Cardiac muscle cell (in vitro differentiated cells and primary cell): ENCODE results near the gene BAIAP2. TPM values are rescaled to one million over a fixed set of nuclear protein-coding genes. Genes with fewer than 3 reads are reported as not detected.

Source experiments
- DNase-seq, 2 donors: peaks; one replicate each; pipeline versions ENCODE4 v3.0.0 to v3.0.0-alpha.2; 2010 to 2017; ENCODE audit warnings: low read depth in 1 of 2, low spot score in 1 of 2
- H3K27ac ChIP-seq: fragments of 200-600 bp; sonication (generic); 2 replicates; pipeline ENCODE4 v1.5.1; 2016
- H3K27me3 ChIP-seq: fragments of 200-600 bp; sonication (generic); 2 replicates; pipeline ENCODE4 v1.6.0; 2016; ENCODE audit warnings: control low read depth
- H3K36me3 ChIP-seq: fragments of 200-600 bp; sonication (generic); 2 replicates; pipeline ENCODE4 v1.5.1; 2016; ENCODE audit warnings: control low read depth
- H3K4me1 ChIP-seq: fragments of 200-600 bp; sonication (generic); 2 replicates; pipeline ENCODE4 v1.8.1; 2017; ENCODE audit warnings: low read depth, mild to moderate bottlenecking, mixed run types
- H3K4me3 ChIP-seq: fragments of 200-600 bp; sonication (generic); 2 replicates; pipeline ENCODE4 v1.5.1; 2016; ENCODE audit warnings: mild to moderate bottlenecking
- H3K9me3 ChIP-seq: fragments of 200-600 bp; sonication (generic); 2 replicates; pipeline ENCODE4 v1.5.1; 2017; ENCODE audit warnings: low read depth, mild to moderate bottlenecking, control low read depth
- polyA plus RNA-seq: library from polyadenylated mRNA; unstranded; fragments of >200 nt; fragmentation: Nextera tagmentation; extraction: Ambion mirVana; gene quantifications from 2 replicates; pipeline ENCODE4 v1.2.1, GENCODE V29; 2016
- total RNA-seq: library from RNA; depleted of rRNA; stranded (reverse); fragments of >200 nt; gene quantifications from 2 replicates; pipeline ENCODE4 v1.2.3, GENCODE V29; 2016
- TF ChIP-seq, protein P1 (sequence below): IDR thresholded peaks from 2 replicates; pipeline ENCODE4 v1.5.1; 2012; ENCODE audit warnings: low read depth, mild to moderate bottlenecking, low read length

Gene BAIAP2
- total and polyA plus RNA-seq, 2 experiments from 2014 or later, result 22.5 to 24.9 TPM

DNA sequence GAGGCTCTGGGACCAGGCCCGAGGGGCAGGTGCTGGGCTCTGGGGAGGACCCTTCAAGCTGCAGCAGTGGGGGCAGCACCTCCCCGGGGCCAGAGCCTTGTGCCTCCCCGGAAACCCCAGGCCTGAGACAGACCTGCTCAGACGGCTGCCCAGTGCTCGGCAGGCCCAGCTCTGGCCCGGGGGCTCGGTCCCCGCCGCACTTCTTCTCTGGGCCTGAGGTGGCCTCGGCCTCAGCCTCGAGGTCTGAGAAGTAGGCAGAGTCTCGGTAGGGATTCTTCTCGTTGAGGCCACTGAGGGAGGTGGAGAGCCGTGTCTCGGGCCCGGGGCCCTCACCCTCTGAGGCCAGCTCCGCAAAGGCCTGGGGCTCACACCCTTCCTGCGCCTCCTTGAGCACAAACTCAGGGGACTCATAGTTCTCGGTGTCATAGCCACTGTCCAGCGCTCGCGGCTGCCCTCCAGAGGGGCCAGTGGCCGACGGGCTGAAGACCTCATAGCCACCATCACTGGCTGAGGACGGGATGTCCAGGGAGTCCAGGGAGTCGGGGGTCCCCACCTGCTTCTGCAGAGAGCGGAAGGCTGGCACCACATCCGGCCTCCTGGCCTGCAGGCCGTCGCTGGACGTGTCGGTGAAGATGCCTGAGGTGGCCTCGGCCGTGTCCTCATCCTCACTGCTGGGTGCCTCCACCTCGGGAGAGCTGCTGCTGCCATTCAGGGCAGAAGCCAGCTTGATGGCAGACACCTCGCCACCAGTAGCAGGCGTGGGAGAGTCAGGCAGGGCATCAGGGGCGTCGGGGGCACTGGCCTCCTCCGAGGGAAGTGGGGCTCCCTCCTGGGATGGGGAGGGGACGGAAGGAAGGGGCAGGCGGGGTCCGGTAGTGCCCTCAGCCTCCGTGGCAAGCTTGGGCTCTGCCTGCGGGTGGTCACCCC, 86.0 kb downstream of the BAIAP2 start:
- no peaks in the 10 kb centered on the region for H3K4me1 ChIP-seq

DNA sequence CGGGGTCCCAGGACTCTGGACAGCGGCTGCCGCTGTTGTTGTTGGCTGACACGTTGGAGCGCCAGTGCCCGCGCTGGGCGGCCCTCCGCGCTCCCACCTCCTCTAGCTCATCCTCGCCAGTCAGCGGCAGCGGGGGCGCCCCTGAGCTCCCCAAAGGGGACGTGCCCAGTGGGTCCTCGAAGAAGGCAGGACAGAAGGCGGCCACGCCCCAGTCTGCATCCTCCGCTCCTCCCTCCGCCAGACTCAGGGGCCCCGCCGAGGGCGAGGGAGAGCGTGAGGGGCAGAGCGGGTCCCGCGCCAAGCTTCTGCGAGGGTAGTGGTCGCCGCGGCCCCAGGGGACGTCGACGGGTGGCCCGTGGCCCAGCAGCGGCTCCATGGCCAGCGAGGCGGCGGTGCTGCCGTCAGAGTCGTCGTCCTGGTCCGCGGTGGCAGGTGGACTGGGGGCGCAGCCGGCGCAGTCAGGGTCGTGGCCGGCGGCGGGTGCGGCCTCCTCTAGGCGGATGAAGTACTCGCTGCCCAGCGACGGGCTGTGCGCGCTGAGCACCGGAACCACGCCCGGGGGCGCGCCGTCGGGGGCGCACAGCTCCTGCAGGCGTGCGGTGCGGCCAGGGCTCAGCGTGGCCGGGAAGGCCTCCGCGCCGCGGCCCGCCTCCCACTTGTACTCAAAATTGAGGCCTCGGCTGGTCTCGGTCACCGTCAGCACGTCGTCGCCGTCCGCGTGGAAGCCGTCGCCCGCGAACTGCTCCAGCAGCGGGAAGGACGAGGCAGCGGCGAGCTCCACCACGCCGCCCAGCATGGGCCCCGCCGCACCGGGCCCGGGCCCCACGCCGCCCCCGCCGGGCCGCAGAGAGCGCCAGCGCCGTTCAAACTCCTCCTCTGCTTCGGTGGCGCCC, 87.1 kb downstream of the BAIAP2 start:
- Histone ChIP-seq H3K4me3 (no peak overlapping the region), H3K4me1 (no peaks in the 10 kb centered on the region), H3K9me3 (no peaks in the 10 kb centered on the region), H3K27ac (no peak overlapping the region), H3K27me3 (no peaks in the 10 kb centered on the region), H3K36me3 (no peaks in the 10 kb centered on the region)
- DNase-seq, result no peak
- TF ChIP-seq, protein P1, sequence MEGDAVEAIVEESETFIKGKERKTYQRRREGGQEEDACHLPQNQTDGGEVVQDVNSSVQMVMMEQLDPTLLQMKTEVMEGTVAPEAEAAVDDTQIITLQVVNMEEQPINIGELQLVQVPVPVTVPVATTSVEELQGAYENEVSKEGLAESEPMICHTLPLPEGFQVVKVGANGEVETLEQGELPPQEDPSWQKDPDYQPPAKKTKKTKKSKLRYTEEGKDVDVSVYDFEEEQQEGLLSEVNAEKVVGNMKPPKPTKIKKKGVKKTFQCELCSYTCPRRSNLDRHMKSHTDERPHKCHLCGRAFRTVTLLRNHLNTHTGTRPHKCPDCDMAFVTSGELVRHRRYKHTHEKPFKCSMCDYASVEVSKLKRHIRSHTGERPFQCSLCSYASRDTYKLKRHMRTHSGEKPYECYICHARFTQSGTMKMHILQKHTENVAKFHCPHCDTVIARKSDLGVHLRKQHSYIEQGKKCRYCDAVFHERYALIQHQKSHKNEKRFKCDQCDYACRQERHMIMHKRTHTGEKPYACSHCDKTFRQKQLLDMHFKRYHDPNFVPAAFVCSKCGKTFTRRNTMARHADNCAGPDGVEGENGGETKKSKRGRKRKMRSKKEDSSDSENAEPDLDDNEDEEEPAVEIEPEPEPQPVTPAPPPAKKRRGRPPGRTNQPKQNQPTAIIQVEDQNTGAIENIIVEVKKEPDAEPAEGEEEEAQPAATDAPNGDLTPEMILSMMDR, result no peak

More for the DNA sequence above, 86.0 kb downstream of the BAIAP2 start:
- H3K27me3 ChIP-seq, result no peaks in the 10 kb centered on the region
- no peak overlapping the region for H3K4me3 ChIP-seq
- H3K27ac ChIP-seq, result no peak overlapping the region
- no peak for DNase-seq
- TF ChIP-seq, protein P1, result no peak
- H3K9me3 ChIP-seq, result no peaks in the 10 kb centered on the region
- H3K36me3 ChIP-seq, result no peaks in the 10 kb centered on the region

DNA sequence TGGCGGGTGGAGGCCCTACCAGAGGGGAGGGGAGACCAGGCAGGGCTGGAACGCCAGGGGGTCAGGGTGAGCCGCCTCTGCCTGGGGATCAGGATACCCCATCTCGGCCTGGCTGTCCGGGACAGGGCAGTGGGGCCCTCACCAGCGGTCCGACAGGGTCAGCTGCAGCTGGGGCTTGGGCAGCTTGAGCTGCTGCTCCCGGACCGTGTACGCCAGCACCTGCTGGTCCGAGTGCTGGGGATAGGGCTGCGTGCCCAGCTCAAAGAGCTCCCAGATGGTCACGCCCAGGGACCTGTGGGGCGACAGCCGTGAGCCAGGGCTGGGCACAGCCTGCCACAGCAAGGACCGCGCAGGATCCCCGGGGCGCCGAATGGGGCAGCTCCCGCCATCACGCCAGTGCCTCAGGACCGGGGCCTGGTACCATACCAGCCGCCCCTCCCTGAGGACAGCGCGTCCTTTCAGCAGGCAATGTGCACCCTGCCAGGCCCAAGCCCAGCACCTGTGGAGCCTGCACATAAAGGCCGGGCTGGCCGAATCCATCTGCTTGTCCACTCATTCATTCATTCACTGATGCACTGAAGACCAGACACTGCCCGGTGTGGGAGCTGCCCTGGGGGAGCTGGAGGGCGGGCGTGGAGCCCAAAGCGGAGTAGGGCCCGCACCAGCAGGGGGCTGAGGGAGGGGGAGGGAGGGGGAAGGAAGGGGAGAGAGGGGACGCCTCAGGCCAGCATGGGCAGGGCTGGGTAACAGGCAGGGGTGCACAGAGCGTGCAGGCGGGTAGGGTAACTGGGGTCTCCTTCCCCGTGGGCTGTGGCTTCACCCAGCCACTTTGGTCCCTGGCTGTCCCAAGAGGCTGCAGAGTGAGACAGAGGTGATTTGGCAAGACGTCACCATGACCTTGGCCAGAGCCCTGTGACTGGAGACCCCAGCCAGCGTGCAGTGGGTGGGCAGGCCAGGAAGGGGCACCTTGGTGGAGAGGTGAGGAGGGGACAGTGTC, 88.4 kb downstream of the BAIAP2 start:
- Histone ChIP-seq H3K36me3 (no peaks in the 10 kb centered on the region), H3K4me1 (no peaks in the 10 kb centered on the region), H3K27me3 (no peaks in the 10 kb centered on the region), H3K27ac (no peak overlapping the region), H3K9me3 (no peaks in the 10 kb centered on the region), H3K4me3 (no peak overlapping the region)
- TF ChIP-seq, protein P1, result no peak
- DNase-seq, result no peak

DNA sequence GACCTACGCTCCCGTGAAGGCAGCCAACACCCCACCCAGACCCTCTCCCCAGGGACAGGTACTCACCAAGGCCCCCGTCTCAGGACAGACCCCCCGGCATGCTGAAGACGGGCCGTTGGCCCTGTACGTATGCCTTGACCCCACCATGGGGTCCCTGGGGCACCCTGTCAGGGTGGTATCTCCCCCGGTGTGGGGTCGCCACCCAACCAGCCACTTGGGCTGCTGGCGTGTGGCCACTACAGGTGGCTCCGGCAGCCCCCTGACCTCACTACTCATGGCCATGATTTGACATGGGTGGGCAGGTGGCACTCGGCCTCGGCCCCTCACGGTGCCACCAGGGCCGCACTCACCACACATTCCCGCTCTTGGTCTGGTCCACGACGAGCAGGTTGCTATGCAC, 89.4 kb downstream of the BAIAP2 start:
- DNase-seq, result no peak
- H3K27ac ChIP-seq, result no peak overlapping the region
- peaks cover 1% of the 10 kb centered on the region for H3K4me1 ChIP-seq
- no peaks in the 10 kb centered on the region for H3K36me3 ChIP-seq
- no peak overlapping the region for H3K4me3 ChIP-seq
- no peaks in the 10 kb centered on the region for H3K9me3 ChIP-seq
- no peaks in the 10 kb centered on the region for H3K27me3 ChIP-seq
- TF ChIP-seq, protein P1, result no peak
